OCI-LY1 (cell line): ENCODE data around the gene XIRP2.
"Not testable (repeated sequence)": the region's sequence is repeated elsewhere in the genome, so short reads cannot be mapped to it uniquely, and the experiment has no call there.

Source experiments
- H2AFZ ChIP-seq: fragments of 200-600 bp; sonication (generic), shearing (Covaris generic); 2 replicates; pipeline ENCODE4 v1.6.0; 2014; ENCODE audit warnings: antibody characterized with exemption, mild to moderate bottlenecking, low read length
- H3F3A ChIP-seq: fragments of 200-600 bp; sonication (generic), shearing (Covaris generic); 2 replicates; pipeline ENCODE4 v1.6.0; 2014; ENCODE audit warnings: mild to moderate bottlenecking, antibody characterized with exemption, low read length, moderate library complexity; ENCODE audit not compliant: insufficient read depth
- H3K27ac ChIP-seq: fragments of 200-600 bp; sonication (generic); 2 replicates; pipeline ENCODE4 v1.5.1; 2014; ENCODE audit warnings: low read length, mixed run types, mild to moderate bottlenecking, low read depth; ENCODE audit not compliant: poor library complexity, severe bottlenecking
- H3K27me3 ChIP-seq: fragments of 200-600 bp; sonication (generic); 2 replicates; pipeline ENCODE4 v1.6.0; 2014; ENCODE audit warnings: antibody characterized with exemption, mild to moderate bottlenecking, low read length, moderate library complexity; ENCODE audit not compliant: insufficient read depth
- H3K36me3 ChIP-seq: fragments of 200-600 bp; sonication (generic); 2 replicates; pipeline ENCODE4 v1.6.1; 2014; ENCODE audit warnings: mild to moderate bottlenecking, antibody characterized with exemption, low read length, moderate library complexity, mixed read lengths; ENCODE audit not compliant: insufficient read depth
- H3K4me1 ChIP-seq: fragments of 200-600 bp; sonication (generic); 2 replicates; pipeline ENCODE4 v1.5.1; 2014; ENCODE audit warnings: mild to moderate bottlenecking, low read length, moderate library complexity; ENCODE audit not compliant: insufficient read depth, severe bottlenecking
- H3K4me2 ChIP-seq: fragments of 200-600 bp; sonication (generic), shearing (Covaris generic); 2 replicates; pipeline ENCODE4 v1.6.1; 2014; ENCODE audit warnings: low read length
- H3K4me3 ChIP-seq: fragments of 200-600 bp; sonication (generic); 2 replicates; pipeline ENCODE4 v1.5.1; 2014; ENCODE audit warnings: low read length, low read depth, mild to moderate bottlenecking, mixed read lengths; ENCODE audit not compliant: poor library complexity, severe bottlenecking
- H3K79me2 ChIP-seq: fragments of 200-600 bp; shearing (Covaris generic); 2 replicates; pipeline ENCODE4 v1.6.1; 2016; ENCODE audit warnings: mixed run types, low read length, mixed read lengths; ENCODE audit not compliant: insufficient read depth
- H3K9ac ChIP-seq: fragments of 200-600 bp; sonication (generic), shearing (Covaris generic); 2 replicates; pipeline ENCODE4 v1.6.1; 2014; ENCODE audit warnings: mild to moderate bottlenecking, low read length, mixed read lengths
- H3K9me2 ChIP-seq: fragments of 200-600 bp; sonication (generic), shearing (Covaris generic); 2 replicates; pipeline ENCODE4 v1.6.1; 2014; ENCODE audit warnings: low read depth, mild to moderate bottlenecking, low read length, mixed read lengths
- H3K9me3 ChIP-seq: fragments of 200-600 bp; shearing (Covaris generic); 2 replicates; pipeline ENCODE4 v1.6.1; 2014; ENCODE audit warnings: low read length, mixed read lengths
- H4K20me1 ChIP-seq: fragments of 200-600 bp; sonication (generic), shearing (Covaris generic); 2 replicates; pipeline ENCODE4 v1.6.0; 2016; ENCODE audit warnings: mild to moderate bottlenecking, low read length; ENCODE audit not compliant: insufficient read depth
- CTCF ChIP-seq: fragments of 200-600 bp; sonication (generic), shearing (Covaris generic); IDR thresholded peaks from 2 replicates; pipeline ENCODE4 v1.5.1; 2017; ENCODE audit warnings: mild to moderate bottlenecking, antibody characterized with exemption, low read length, moderate library complexity, mixed read lengths
- EZH2 ChIP-seq: fragments of 200-600 bp; sonication (generic), shearing (Covaris generic); IDR thresholded peaks from 2 replicates; pipeline ENCODE4 v1.8.0; 2017; ENCODE audit warnings: borderline replicate concordance, mixed run types, mild to moderate bottlenecking, antibody characterized with exemption, low read length, moderate library complexity, mixed read lengths

The XIRP2 gene

GRCh38 chr2:167017021-167017420 is 128.7 kb downstream of the XIRP2 start:
- Histone ChIP-seq H3F3A (no peaks in the 10 kb centered on the region), H3K4me1 (no peaks in the 10 kb centered on the region), H3K27ac (no peak overlapping the region), H3K9ac (no peak overlapping the region), H4K20me1 (no peaks in the 10 kb centered on the region), H3K4me3 (no peak overlapping the region), H3K36me3 (no peaks in the 10 kb centered on the region), H2AFZ (no peak overlapping the region), H3K9me3 (no peaks in the 10 kb centered on the region), H3K27me3 (no peaks in the 10 kb centered on the region), H3K4me2 (no peak overlapping the region), H3K9me2 (no peaks in the 10 kb centered on the region), H3K79me2 (no peaks in the 10 kb centered on the region)
- TF ChIP-seq CTCF: no peak
- TF ChIP-seq EZH2: no peak

DNA sequence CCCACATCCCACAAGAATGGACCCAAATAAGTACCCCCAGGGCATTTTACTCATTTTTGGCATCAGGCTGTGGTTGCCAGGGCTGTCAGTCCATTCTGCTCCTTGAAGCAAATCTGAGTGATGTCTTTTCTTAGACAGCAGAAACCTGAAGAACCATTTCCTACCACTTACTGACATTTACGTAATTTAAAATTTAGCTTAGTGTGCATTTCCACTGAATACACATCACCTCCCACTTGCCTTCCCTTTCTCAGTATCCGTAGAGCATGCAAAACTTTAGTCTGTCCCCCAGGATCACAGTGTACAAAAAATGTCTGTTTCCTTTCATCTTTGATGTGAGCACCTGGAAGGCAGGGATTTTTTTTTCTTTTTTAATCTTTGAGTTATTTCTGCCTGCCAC is 130.3 kb downstream of the XIRP2 start:
- Histone ChIP-seq H3K9me3 (no peaks in the 10 kb centered on the region), H3K9ac (no peak overlapping the region), H4K20me1 (no peaks in the 10 kb centered on the region), H3K9me2 (no peaks in the 10 kb centered on the region), H3K4me2 (no peak overlapping the region), H3K36me3 (no peaks in the 10 kb centered on the region), H3K4me1 (no peaks in the 10 kb centered on the region), H3K4me3 (no peak overlapping the region), H3F3A (no peaks in the 10 kb centered on the region), H2AFZ (no peak overlapping the region), H3K79me2 (no peaks in the 10 kb centered on the region), H3K27me3 (no peaks in the 10 kb centered on the region), H3K27ac (no peak overlapping the region)
- TF ChIP-seq CTCF (no peak), EZH2 (no peak)

DNA sequence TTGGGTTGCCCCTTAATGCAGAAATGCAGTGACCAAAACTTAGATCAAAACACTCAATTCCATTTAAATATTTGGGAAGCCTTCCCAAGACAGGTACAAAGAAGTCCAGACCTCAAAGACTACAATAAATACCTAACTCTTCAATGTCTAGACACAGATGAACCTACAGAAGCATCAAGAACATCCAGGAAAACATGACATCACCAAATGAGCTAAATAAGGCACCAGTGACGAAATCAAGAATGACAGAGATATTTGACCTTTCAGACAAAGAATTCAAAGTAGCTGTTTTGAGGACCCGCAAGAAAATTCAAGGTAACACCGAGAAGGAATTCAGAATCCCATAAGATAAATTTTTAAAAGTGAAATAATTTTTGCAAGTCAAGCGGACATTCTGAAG is 140.2 kb downstream of the XIRP2 start:
- H3K27ac ChIP-seq: no peak overlapping the region
- H3K4me1 ChIP-seq: no peaks in the 10 kb centered on the region
- no peaks in the 10 kb centered on the region for H3K9me3 ChIP-seq
- H3F3A ChIP-seq: no peaks in the 10 kb centered on the region
- no peak overlapping the region for H2AFZ ChIP-seq
- no peak overlapping the region for H3K4me3 ChIP-seq
- no peaks in the 10 kb centered on the region for H3K79me2 ChIP-seq
- TF ChIP-seq EZH2 (no peak), CTCF (no peak)
- H3K4me2 ChIP-seq: no peak overlapping the region
- no peak overlapping the region for H3K9ac ChIP-seq
- no peaks in the 10 kb centered on the region for H3K9me2 ChIP-seq
- no peaks in the 10 kb centered on the region for H3K36me3 ChIP-seq
- H4K20me1 ChIP-seq: no peaks in the 10 kb centered on the region
- H3K27me3 ChIP-seq: no peaks in the 10 kb centered on the region

GRCh38 chr2:167034976-167035375 is 146.7 kb downstream of the XIRP2 start:
- not testable (repeated sequence) for H3K27me3 ChIP-seq, H3K79me2 ChIP-seq, H2AFZ ChIP-seq, H3F3A ChIP-seq, H3K4me3 ChIP-seq, H3K9me2 ChIP-seq, H3K27ac ChIP-seq, H3K9ac ChIP-seq, H3K9me3 ChIP-seq, H3K36me3 ChIP-seq, H4K20me1 ChIP-seq, H3K4me1 ChIP-seq, H3K4me2 ChIP-seq
